ENCODE measurements around the gene MAP1A. TPM values are rescaled to one million over a fixed set of nuclear protein-coding genes. Genes with fewer than 3 reads are reported as not detected.
A peak's percentile ranks its signal among the peaks of the same experiment; 100 is the strongest.
"Not testable (repeated sequence)": the region's sequence is repeated elsewhere in the genome, so short reads cannot be mapped to it uniquely, and the experiment has no call there.

MAP1A gene
- total RNA-seq, 1 donor from 2014 or later, result 4.0 TPM

- Mint-ChIP-seq H3K9me3 (peaks cover 11% of the 10 kb centered on the region), H3K27ac (peak overlapping the region; percentile 8), H3K4me3 (no peak overlapping the region), H3K36me3 (peaks cover 11% of the 10 kb centered on the region), H3K27me3 (ENCODE audit: insufficient read depth, low read depth) (peaks cover 2% of the 10 kb centered on the region), H3K4me1 (peaks cover 3% of the 10 kb centered on the region)
- DNase-seq (ENCODE audit: low spot score), result no peak
- H3K4me3 ChIP-seq, result no peak overlapping the region
- H3F3A ChIP-seq (ENCODE audit: low read depth), result no peaks in the 10 kb centered on the region
- H3K36me3 ChIP-seq, result peaks cover 4% of the 10 kb centered on the region
- no peak overlapping the region for H3K9ac ChIP-seq
- H2AFZ ChIP-seq (replicated peaks), result no peak overlapping the region
- no peak for TF ChIP-seq EZH2 (IDR thresholded peaks at IDR 0.05)
- no peak for TF ChIP-seq EZH2phosphoT487 (IDR thresholded peaks at IDR 0.05)
- TF ChIP-seq, protein P1, sequence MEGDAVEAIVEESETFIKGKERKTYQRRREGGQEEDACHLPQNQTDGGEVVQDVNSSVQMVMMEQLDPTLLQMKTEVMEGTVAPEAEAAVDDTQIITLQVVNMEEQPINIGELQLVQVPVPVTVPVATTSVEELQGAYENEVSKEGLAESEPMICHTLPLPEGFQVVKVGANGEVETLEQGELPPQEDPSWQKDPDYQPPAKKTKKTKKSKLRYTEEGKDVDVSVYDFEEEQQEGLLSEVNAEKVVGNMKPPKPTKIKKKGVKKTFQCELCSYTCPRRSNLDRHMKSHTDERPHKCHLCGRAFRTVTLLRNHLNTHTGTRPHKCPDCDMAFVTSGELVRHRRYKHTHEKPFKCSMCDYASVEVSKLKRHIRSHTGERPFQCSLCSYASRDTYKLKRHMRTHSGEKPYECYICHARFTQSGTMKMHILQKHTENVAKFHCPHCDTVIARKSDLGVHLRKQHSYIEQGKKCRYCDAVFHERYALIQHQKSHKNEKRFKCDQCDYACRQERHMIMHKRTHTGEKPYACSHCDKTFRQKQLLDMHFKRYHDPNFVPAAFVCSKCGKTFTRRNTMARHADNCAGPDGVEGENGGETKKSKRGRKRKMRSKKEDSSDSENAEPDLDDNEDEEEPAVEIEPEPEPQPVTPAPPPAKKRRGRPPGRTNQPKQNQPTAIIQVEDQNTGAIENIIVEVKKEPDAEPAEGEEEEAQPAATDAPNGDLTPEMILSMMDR (IDR thresholded peaks at IDR 0.05), result no peak
- no peaks in the 10 kb centered on the region for H3K9me3 ChIP-seq (ENCODE audit: low read depth)
- no peak overlapping the region for H3K27ac ChIP-seq
- H4K20me1 ChIP-seq (ENCODE audit: low read depth), result no peaks in the 10 kb centered on the region
- no peaks in the 10 kb centered on the region for H3K79me2 ChIP-seq (ENCODE audit: low read depth)
- H3K4me2 ChIP-seq, result no peak overlapping the region
- H3K4me1 ChIP-seq, result no peaks in the 10 kb centered on the region
- no peaks in the 10 kb centered on the region for H3K27me3 ChIP-seq
These were observed 33.3 kb downstream of the MAP1A start for GRCh38 chr15:43550527-43551363.

- Histone ChIP-seq H3K4me3 (no peak overlapping the region), H3K79me2 (ENCODE audit: low read depth) (no peaks in the 10 kb centered on the region), H4K20me1 (ENCODE audit: low read depth) (no peaks in the 10 kb centered on the region), H3K36me3 (peaks cover 4% of the 10 kb centered on the region), H3K4me2 (no peak overlapping the region), H3F3A (ENCODE audit: low read depth) (no peaks in the 10 kb centered on the region), H3K4me1 (no peaks in the 10 kb centered on the region), H3K9ac (no peak overlapping the region), H3K27ac (no peak overlapping the region), H3K27me3 (no peaks in the 10 kb centered on the region), H2AFZ (replicated peaks) (no peak overlapping the region), H3K9me3 (ENCODE audit: low read depth) (no peaks in the 10 kb centered on the region)
- Mint-ChIP-seq H3K27ac (no peak overlapping the region), H3K4me1 (peaks cover 3% of the 10 kb centered on the region), H3K4me3 (no peak overlapping the region), H3K9me3 (peaks cover 6% of the 10 kb centered on the region), H3K27me3 (ENCODE audit: insufficient read depth, low read depth) (peaks cover 2% of the 10 kb centered on the region), H3K36me3 (peaks cover 6% of the 10 kb centered on the region)
- TF ChIP-seq, protein P1 (IDR thresholded peaks at IDR 0.05), result no peak
- no peak for TF ChIP-seq EZH2 (IDR thresholded peaks at IDR 0.05)
- TF ChIP-seq EZH2phosphoT487 (IDR thresholded peaks at IDR 0.05), result no peak
- DNase-seq (ENCODE audit: low spot score), result no peak
These were observed 34.8 kb downstream of the MAP1A start for GRCh38 chr15:43552256-43552655.

DNA sequence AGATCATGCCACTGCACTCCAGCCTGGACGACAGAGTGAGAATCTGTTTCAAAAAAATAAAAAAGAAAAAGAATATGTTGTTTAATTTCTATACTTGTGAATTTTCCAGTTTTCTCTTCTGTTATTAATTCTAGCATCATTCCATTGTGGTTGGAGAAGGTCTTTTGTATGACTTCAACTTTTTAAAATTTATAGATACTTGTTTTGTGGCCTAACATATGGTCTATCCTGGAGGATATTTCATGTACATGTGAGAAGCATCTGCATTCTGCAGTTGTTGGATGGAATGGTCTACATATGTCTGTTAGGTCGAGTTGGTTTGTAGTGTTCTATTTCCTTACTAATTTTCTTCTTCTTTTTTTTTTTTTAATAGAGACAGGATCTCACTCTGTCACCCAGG lies 35.6 kb downstream of the MAP1A start:
- no peaks in the 10 kb centered on the region for H3K36me3 ChIP-seq
- no peak overlapping the region for H2AFZ ChIP-seq (replicated peaks)
- H3K9ac ChIP-seq, result no peak overlapping the region
- no peak overlapping the region for H3K27ac ChIP-seq
- H3K4me2 ChIP-seq, result no peak overlapping the region
- H4K20me1 ChIP-seq (ENCODE audit: low read depth), result no peaks in the 10 kb centered on the region
- H3K27ac Mint-ChIP-seq, result no peak overlapping the region
- no peaks in the 10 kb centered on the region for H3K79me2 ChIP-seq (ENCODE audit: low read depth)
- no peaks in the 10 kb centered on the region for H3K9me3 Mint-ChIP-seq
- H3K36me3 Mint-ChIP-seq, result no peaks in the 10 kb centered on the region
- no peaks in the 10 kb centered on the region for H3K9me3 ChIP-seq (ENCODE audit: low read depth)
- no peaks in the 10 kb centered on the region for H3K27me3 ChIP-seq
- no peak overlapping the region for H3K4me3 Mint-ChIP-seq
- no peak overlapping the region for H3K4me3 ChIP-seq
- H3K27me3 Mint-ChIP-seq (ENCODE audit: insufficient read depth, low read depth), result peaks cover 2% of the 10 kb centered on the region
- no peak for DNase-seq (ENCODE audit: low spot score)
- H3K4me1 Mint-ChIP-seq, result peaks cover 3% of the 10 kb centered on the region
- no peaks in the 10 kb centered on the region for H3F3A ChIP-seq (ENCODE audit: low read depth)
- TF ChIP-seq, protein P1 (IDR thresholded peaks at IDR 0.05), result no peak
- no peak for TF ChIP-seq EZH2 (IDR thresholded peaks at IDR 0.05)
- no peak for TF ChIP-seq EZH2phosphoT487 (IDR thresholded peaks at IDR 0.05)
- no peaks in the 10 kb centered on the region for H3K4me1 ChIP-seq

GRCh38 chr15:43562753-43563152 lies 45.3 kb downstream of the MAP1A start:
- H3K4me1 ChIP-seq; H3K9me3 ChIP-seq (ENCODE audit: low read depth); H3K4me3 ChIP-seq; H3K4me3 Mint-ChIP-seq; H3F3A ChIP-seq (ENCODE audit: low read depth); H3K27ac Mint-ChIP-seq; H3K36me3 Mint-ChIP-seq; H4K20me1 ChIP-seq (ENCODE audit: low read depth); H3K79me2 ChIP-seq (ENCODE audit: low read depth); H3K9me3 Mint-ChIP-seq; H3K27ac ChIP-seq; H3K4me2 ChIP-seq; H3K36me3 ChIP-seq; H3K4me1 Mint-ChIP-seq; H2AFZ ChIP-seq (replicated peaks); DNase-seq (ENCODE audit: low spot score); H3K9ac ChIP-seq; H3K27me3 ChIP-seq; H3K27me3 Mint-ChIP-seq (ENCODE audit: insufficient read depth, low read depth): not testable (repeated sequence)

DNA sequence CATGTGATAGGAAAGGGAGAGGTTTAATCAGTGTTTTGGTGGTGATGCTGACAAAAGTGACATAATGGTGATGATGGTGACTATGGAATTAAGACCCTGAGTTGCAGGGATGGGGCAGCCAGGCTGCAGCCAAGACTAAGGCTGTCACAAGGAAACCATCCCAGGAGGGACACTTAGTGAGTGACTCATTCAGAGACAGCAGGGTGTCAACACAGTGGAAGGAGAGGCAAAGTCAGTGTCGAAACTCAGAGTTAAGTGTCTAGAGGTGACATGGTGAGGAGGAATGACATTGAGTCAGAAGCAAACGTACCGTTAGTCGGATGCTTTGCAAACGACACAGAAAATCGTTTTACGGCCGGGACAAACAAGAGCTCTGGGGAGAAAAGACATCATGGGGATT lies 46.4 kb downstream of the MAP1A start:
- not testable (repeated sequence) for H3K9me3 Mint-ChIP-seq; H3K4me1 Mint-ChIP-seq; H3K4me2 ChIP-seq; H4K20me1 ChIP-seq (ENCODE audit: low read depth); H3K9ac ChIP-seq; DNase-seq (ENCODE audit: low spot score); H3K79me2 ChIP-seq (ENCODE audit: low read depth); H3K9me3 ChIP-seq (ENCODE audit: low read depth); H3K27ac ChIP-seq; H3F3A ChIP-seq (ENCODE audit: low read depth); H3K27ac Mint-ChIP-seq; H2AFZ ChIP-seq (replicated peaks); H3K27me3 Mint-ChIP-seq (ENCODE audit: insufficient read depth, low read depth); H3K36me3 Mint-ChIP-seq; H3K4me1 ChIP-seq; H3K27me3 ChIP-seq; H3K4me3 ChIP-seq; H3K36me3 ChIP-seq; H3K4me3 Mint-ChIP-seq

DNA sequence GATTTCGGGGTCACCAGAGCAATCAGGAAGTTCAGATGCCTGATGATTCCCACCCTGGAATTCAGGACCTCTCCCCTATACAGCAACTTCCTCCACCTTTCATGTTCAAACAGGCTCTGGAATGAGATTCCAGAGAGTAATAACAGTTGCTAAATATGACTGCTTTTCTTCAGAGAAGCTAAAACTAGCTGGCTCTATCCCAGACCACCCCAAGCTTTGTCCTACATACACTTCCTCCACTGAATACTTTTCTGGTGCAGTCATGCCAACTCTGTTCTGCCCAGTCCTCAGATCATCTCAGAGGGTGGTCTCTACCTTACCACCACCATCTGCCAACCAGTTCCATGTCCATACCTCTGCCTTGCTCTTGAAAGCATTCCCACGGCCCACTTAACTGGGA lies 49.2 kb downstream of the MAP1A start:
- H3K4me2 ChIP-seq; H3K9ac ChIP-seq; H3K27ac ChIP-seq; DNase-seq (ENCODE audit: low spot score); H3K27me3 ChIP-seq; H3K4me3 ChIP-seq; H3F3A ChIP-seq (ENCODE audit: low read depth); H3K79me2 ChIP-seq (ENCODE audit: low read depth); H4K20me1 ChIP-seq (ENCODE audit: low read depth); H3K4me1 Mint-ChIP-seq; H3K9me3 Mint-ChIP-seq; H2AFZ ChIP-seq (replicated peaks); H3K4me1 ChIP-seq; H3K36me3 Mint-ChIP-seq; H3K9me3 ChIP-seq (ENCODE audit: low read depth); H3K36me3 ChIP-seq; H3K27me3 Mint-ChIP-seq (ENCODE audit: insufficient read depth, low read depth); H3K27ac Mint-ChIP-seq; H3K4me3 Mint-ChIP-seq: not testable (repeated sequence)

All from neural progenitor cell (in vitro differentiated cells).